ENCODE data around the gene CDH23.

The CDH23 gene

GRCh38 chr10:71442859-71443570 is 46.3 kb downstream of the CDH23 start:
- DNase-seq: no peak

- DNase-seq: no peak
These were observed 47.0 kb downstream of the CDH23 start for GRCh38 chr10:71443676-71444075.

- DNase-seq: no peak
These were observed 47.7 kb downstream of the CDH23 start for GRCh38 chr10:71444284-71445054.

- DNase-seq: no peak
These were observed 51.0 kb downstream of the CDH23 start for GRCh38 chr10:71447676-71448075.

- DNase-seq: no peak
These were observed 51.4 kb downstream of the CDH23 start for GRCh38 chr10:71448146-71448545.

GRCh38 chr10:71449026-71449425 is 52.3 kb downstream of the CDH23 start:
- DNase-seq: no peak

- no peak for DNase-seq
These were observed 55.0 kb downstream of the CDH23 start for GRCh38 chr10:71451754-71452153.

GRCh38 chr10:71453186-71453585 is 56.5 kb downstream of the CDH23 start:
- DNase-seq: no peak

- DNase-seq: no peak
These were observed 57.6 kb downstream of the CDH23 start for GRCh38 chr10:71454347-71454746.

GRCh38 chr10:71455035-71455434 is 58.3 kb downstream of the CDH23 start:
- DNase-seq: no peak

- no peak for DNase-seq
These were observed 59.9 kb downstream of the CDH23 start for GRCh38 chr10:71456631-71457030.

GRCh38 chr10:71457908-71458307 is 61.2 kb downstream of the CDH23 start:
- no peak for DNase-seq

GRCh38 chr10:71458387-71458786 is 61.7 kb downstream of the CDH23 start:
- no peak for DNase-seq

- no peak for DNase-seq
These were observed 62.8 kb downstream of the CDH23 start for GRCh38 chr10:71459513-71459912.

GRCh38 chr10:71460615-71461014 is 63.9 kb downstream of the CDH23 start:
- no peak for DNase-seq

- no peak for DNase-seq
These were observed 64.7 kb downstream of the CDH23 start for GRCh38 chr10:71461457-71461856.

- DNase-seq: no peak
These were observed 65.6 kb downstream of the CDH23 start for GRCh38 chr10:71462062-71462935.

- no peak for DNase-seq
These were observed 66.4 kb downstream of the CDH23 start for GRCh38 chr10:71463111-71463510.

- no peak for DNase-seq
These were observed 69.0 kb downstream of the CDH23 start for GRCh38 chr10:71465551-71466252.

- no peak for DNase-seq
These were observed 69.6 kb downstream of the CDH23 start for GRCh38 chr10:71466330-71466729.

- no peak for DNase-seq
These were observed 70.4 kb downstream of the CDH23 start for GRCh38 chr10:71467161-71467560.

- DNase-seq: no peak
These were observed 71.0 kb downstream of the CDH23 start for GRCh38 chr10:71467569-71468362.

Measured in NCI-H2081 (cell line).